ENCODE measurements around the gene GLIS1.
"Not testable (repeated sequence)": the region's sequence is repeated elsewhere in the genome, so short reads cannot be mapped to it uniquely, and the experiment has no call there.

The GLIS1 gene

GRCh38 chr1:53555620-53556326 lies 183.2 kb downstream of the GLIS1 start:
- DNase-seq, result not testable (repeated sequence)

GRCh38 chr1:53554592-53555305 lies 184.2 kb downstream of the GLIS1 start:
- DNase-seq, result no peak

GRCh38 chr1:53553734-53554509 lies 185.0 kb downstream of the GLIS1 start:
- no peak for DNase-seq

- no peak for DNase-seq
These were observed 185.8 kb downstream of the GLIS1 start for GRCh38 chr1:53552981-53553733.

- DNase-seq, result peak; percentile 42
These were observed 186.7 kb downstream of the GLIS1 start for GRCh38 chr1:53552146-53552861.

- DNase-seq, result no peak
These were observed 187.5 kb downstream of the GLIS1 start for GRCh38 chr1:53551428-53551995.

GRCh38 chr1:53550201-53550741 lies 188.7 kb downstream of the GLIS1 start:
- DNase-seq, result no peak

- no peak for DNase-seq
These were observed 189.2 kb downstream of the GLIS1 start for GRCh38 chr1:53549781-53550180.

GRCh38 chr1:53549287-53549686 lies 189.7 kb downstream of the GLIS1 start:
- no peak for DNase-seq

GRCh38 chr1:53548031-53548491 lies 190.9 kb downstream of the GLIS1 start:
- DNase-seq, result no peak

GRCh38 chr1:53547231-53547790 lies 191.7 kb downstream of the GLIS1 start:
- DNase-seq, result no peak

GRCh38 chr1:53546409-53547155 lies 192.4 kb downstream of the GLIS1 start:
- DNase-seq, result no peak

- peak; percentile 81 for DNase-seq
These were observed 193.1 kb downstream of the GLIS1 start for GRCh38 chr1:53545663-53546408.

- DNase-seq, result no peak
These were observed 194.0 kb downstream of the GLIS1 start for GRCh38 chr1:53544728-53545515.

GRCh38 chr1:53543778-53544695 lies 194.9 kb downstream of the GLIS1 start:
- DNase-seq, result no peak

- no peak for DNase-seq
These were observed 195.7 kb downstream of the GLIS1 start for GRCh38 chr1:53543130-53543777.

GRCh38 chr1:53542551-53542950 lies 196.4 kb downstream of the GLIS1 start:
- DNase-seq, result no peak
